Panc1 (cell line): Measurements from ENCODE around the gene NCKAP5. TPM values are rescaled to one million over a fixed set of nuclear protein-coding genes. Genes with fewer than 3 reads are reported as not detected.

Experiments
- ATAC-seq: fragments of 200-7000 bp; cut with Tn5 transposase; 2 replicates; pipeline ENCODE4 v1.9.1; 2020; ENCODE audit warnings: mild to moderate bottlenecking, moderate library complexity
- BruUV-seq: library from RNA; stranded (reverse); fragments of 400-500 nt; replicated peaks from 2 replicates; lab custom pipeline; 2021; lab: Mats Ljungman, UMichigan
- CTCF ChIA-PET: fragments of 300-600 bp; sonication (Branson Sonifier 250); formaldehyde crosslinking; loops from one replicate; lab custom pipeline; 2022; ENCODE audit warnings: antibody characterized with exemption; lab: Charles Lee
- POLR2A ChIA-PET: fragments of 300-600 bp; sonication (Branson Sonifier 250); formaldehyde crosslinking; loops from one replicate; lab custom pipeline; 2022; ENCODE audit warnings: antibody characterized with exemption; lab: Charles Lee
- DNase-seq: peaks from one replicate; pipeline ENCODE4 v3.0.0-alpha.2; 2010; ENCODE audit warnings: low read depth, low spot score
- H3K27ac ChIP-seq: 2 replicates; pipeline ENCODE4 v1.5.1; 2011; ENCODE audit warnings: mild to moderate bottlenecking, low read length, inconsistent platforms
- H3K27me3 ChIP-seq: fragments of 200-500 bp; sonication (Bioruptor generic); 2 replicates; pipeline ENCODE4 v1.6.0; 2014; ENCODE audit warnings: low read length, inconsistent platforms; ENCODE audit not compliant: control insufficient read depth, insufficient read depth
- H3K36me3 ChIP-seq: fragments of 200-500 bp; sonication (Bioruptor generic); 2 replicates; pipeline ENCODE4 v1.5.1; 2014; ENCODE audit warnings: inconsistent platforms, mild to moderate bottlenecking, low read length, moderate library complexity; ENCODE audit not compliant: control insufficient read depth, insufficient read depth
- H3K4me1 ChIP-seq: 2 replicates; pipeline ENCODE4 v1.5.1; 2011; ENCODE audit warnings: inconsistent platforms, mild to moderate bottlenecking, low read length, moderate library complexity; ENCODE audit not compliant: control insufficient read depth, insufficient read depth
- H3K4me3 ChIP-seq, 2 experiments: 2 replicates each; pipeline ENCODE4 v1.5.1; 2011 to 2012; ENCODE audit warnings: low read depth in 2 of 2, low read length in 2 of 2, mild to moderate bottlenecking in 2 of 2, inconsistent platforms in 1 of 2, moderate library complexity in 1 of 2
- H3K9me3 ChIP-seq: fragments of 200-500 bp; sonication (Bioruptor generic); 2 replicates; pipeline ENCODE4 v1.5.1; 2014; ENCODE audit warnings: low read depth, mild to moderate bottlenecking, inconsistent platforms, low read length, moderate library complexity; ENCODE audit not compliant: control insufficient read depth, insufficient read depth
- CTCF ChIP-seq: fragments of 450-650 bp; IDR thresholded peaks from 2 replicates; pipeline ENCODE4 v1.5.1; 2017; ENCODE audit warnings: mild to moderate bottlenecking
- POLR2AphosphoS5 ChIP-seq: IDR thresholded peaks from 2 replicates; pipeline ENCODE4 v1.6.1; 2012; ENCODE audit warnings: mild to moderate bottlenecking, low read depth, low read length, moderate library complexity
- REST ChIP-seq, 2 experiments: IDR thresholded peaks; 2 replicates each; pipeline ENCODE4 v1.6.1; 2011 to 2012; ENCODE audit warnings: low read depth in 2 of 2, control low read depth in 1 of 2, low read length in 1 of 2, mild to moderate bottlenecking in 1 of 2, moderate library complexity in 1 of 2; ENCODE audit not compliant: insufficient read depth in 1 of 2
- SIN3A ChIP-seq: IDR thresholded peaks from 2 replicates; pipeline ENCODE4 v1.6.1; 2012; ENCODE audit warnings: low read depth, mild to moderate bottlenecking, low read length, moderate library complexity, borderline replicate concordance; ENCODE audit not compliant: insufficient read depth
- TCF7L2 ChIP-seq: IDR thresholded peaks from 2 replicates; pipeline ENCODE4 v1.6.1; 2011; ENCODE audit warnings: mild to moderate bottlenecking, low read depth, low read length, inconsistent platforms
- in situ Hi-C: cut with HindIII; loops from 2 replicates; pipeline ENCODE4 v1.10.0; 2016; ENCODE audit warnings: low sequenced_read_pairs, low pct_unique_long_range_greater_than_20kb
- intact Hi-C: fragments of 100-400 bp; cut with micrococcal nuclease; formaldehyde crosslinking; loops from one replicate; pipeline ENCODE4 v1.10.0; 2022; ENCODE audit not compliant: unreplicated experiment
- total RNA-seq: library from RNA; stranded (reverse); gene quantifications from one replicate; pipeline ENCODE4 v1.2.1, GENCODE V29; 2021; ENCODE audit not compliant: unreplicated experiment

NCKAP5 gene
- total RNA-seq, 1 experiment from 2014 or later = 0.10 TPM

- Histone ChIP-seq H3K27me3 (no peaks in the 10 kb centered on the region), H3K27ac (no peak overlapping the region), H3K4me3 (no peak overlapping the region), H3K36me3 (no peaks in the 10 kb centered on the region), H3K9me3 (no peaks in the 10 kb centered on the region), H3K4me1 (no peaks in the 10 kb centered on the region)
- ChIA-PET CTCF (no interaction called here), POLR2A (no interaction called here)
- TF ChIP-seq CTCF (no peak), REST (IDR thresholded peaks at IDR 0.05; ENCODE audit: insufficient read depth in 1 of 2, low read depth in 2 of 2, low read length in 1 of 2) (no peak), POLR2AphosphoS5 (no peak), SIN3A (no peak), TCF7L2 (no peak)
- no TSS peak for BruUV-seq
- in situ Hi-C loops (no loop called here), intact Hi-C loops (no loop called here)
- ATAC-seq = no peak
- no peak for DNase-seq
Observed at GRCh38 chr2:132859590-132859989, 708.7 kb downstream of the NCKAP5 start.

GRCh38 chr2:132857319-132857718, 710.9 kb downstream of the NCKAP5 start:
- ChIA-PET POLR2A (no interaction called here), CTCF (no interaction called here)
- no peaks in the 10 kb centered on the region for H3K36me3 ChIP-seq
- no peaks in the 10 kb centered on the region for H3K9me3 ChIP-seq
- intact Hi-C loops (no loop called here), in situ Hi-C loops (no loop called here)
- TF ChIP-seq SIN3A (no peak), POLR2AphosphoS5 (no peak), CTCF (no peak), REST (IDR thresholded peaks at IDR 0.05; ENCODE audit: insufficient read depth in 1 of 2, low read depth in 2 of 2, low read length in 1 of 2) (no peak), TCF7L2 (no peak)
- H3K27ac ChIP-seq = no peak overlapping the region
- H3K27me3 ChIP-seq = 0 out of 2 replicates have a peak, but pooled peaks cover under 1% of the 10 kb centered on the region
- no TSS peak for BruUV-seq
- no peak for ATAC-seq
- H3K4me1 ChIP-seq = no peaks in the 10 kb centered on the region
- no peak overlapping the region for H3K4me3 ChIP-seq
- DNase-seq = no peak
